HG02870 (cell line): ENCODE results near the gene VASN.
A peak's percentile ranks its signal among the peaks of the same experiment; 100 is the strongest.

Experiments
- ATAC-seq: cut with Tn5 transposase; IDR thresholded peaks from one replicate; pipeline ENCODE4 v1.9.1; 2021; ENCODE audit warnings: mild to moderate bottlenecking, moderate library complexity; ENCODE audit not compliant: unreplicated experiment

The VASN gene

GRCh38 chr16:4401094-4401501 lies 29.4 kb downstream of the VASN start:
- ATAC-seq, result no peak

- no peak for ATAC-seq
Measured at GRCh38 chr16:4401510-4401909, 29.9 kb downstream of the VASN start.

- ATAC-seq, result no peak
Measured at GRCh38 chr16:4402439-4403132, 30.9 kb downstream of the VASN start.

GRCh38 chr16:4403133-4403949 lies 31.7 kb downstream of the VASN start:
- ATAC-seq, result no peak

- ATAC-seq, result no peak
Measured at GRCh38 chr16:4404247-4404966, 32.8 kb downstream of the VASN start.

GRCh38 chr16:4404967-4405696 lies 33.5 kb downstream of the VASN start:
- no peak for ATAC-seq

- ATAC-seq, result no peak
Measured at GRCh38 chr16:4407543-4408322, 36.1 kb downstream of the VASN start.

- ATAC-seq, result no peak
Measured at GRCh38 chr16:4408323-4408690, 36.7 kb downstream of the VASN start.

GRCh38 chr16:4409081-4409932 lies 37.7 kb downstream of the VASN start:
- no peak for ATAC-seq

GRCh38 chr16:4410335-4411075 lies 38.9 kb downstream of the VASN start:
- no peak for ATAC-seq

GRCh38 chr16:4411684-4412083 lies 40.0 kb downstream of the VASN start:
- no peak for ATAC-seq

- ATAC-seq, result no peak
Measured at GRCh38 chr16:4412159-4412558, 40.5 kb downstream of the VASN start.

GRCh38 chr16:4412854-4413253 lies 41.2 kb downstream of the VASN start:
- ATAC-seq, result no peak

GRCh38 chr16:4414187-4414917 lies 42.7 kb downstream of the VASN start:
- peak; percentile 57 for ATAC-seq

GRCh38 chr16:4415538-4416199 lies 44.0 kb downstream of the VASN start:
- no peak for ATAC-seq

- ATAC-seq, result peak; percentile 52
Measured at GRCh38 chr16:4416200-4417032, 44.8 kb downstream of the VASN start, which contains the start of gene CORO7. CORO7 (minus strand) TSS chr16:4416596; CDS start chr16:4416518, 78 bp downstream.
